H1 (cell line): ENCODE measurements around the gene NAA40. TPM values are rescaled to one million over a fixed set of nuclear protein-coding genes. Genes with fewer than 3 reads are reported as not detected.

Experiments
- HDAC6 ChIP-seq: IDR thresholded peaks from one replicate; pipeline ENCODE4 v1.7.1; 2012; ENCODE audit warnings: low read depth, mild to moderate bottlenecking, inconsistent platforms, low read length, moderate library complexity
- KDM1A ChIP-seq: fragments of 200-600, 300-600 bp; sonication (generic); IDR thresholded peaks from 2 replicates; pipeline ENCODE4 v1.7.1; 2016; ENCODE audit warnings: mild to moderate bottlenecking, low read length, borderline replicate concordance
- RXRA ChIP-seq: IDR thresholded peaks from 2 replicates; pipeline ENCODE4 v1.6.1; 2011; ENCODE audit warnings: low read depth, mild to moderate bottlenecking, low read length, moderate library complexity; ENCODE audit not compliant: insufficient read depth
- TEAD4 ChIP-seq: IDR thresholded peaks from 2 replicates; pipeline ENCODE4 v1.6.1; 2012; ENCODE audit warnings: low read depth, low read length, inconsistent platforms, mixed read lengths
- polyA plus RNA-seq, 7 experiments: library from polyadenylated mRNA; depleted of rRNA in 3 of 7; stranded (reverse) in 5 of 7; unstranded in 2 of 7; fragments of >200 nt in 5 of 7; fragments of 200-250 nt in 2 of 7; gene quantifications; 1 replicate in 5 of 7; 2 replicates in 1 of 7; 4 replicates in 1 of 7; pipeline versions ENCODE4 v1.2.1 to v1.2.3, GENCODE V29; 2011 to 2013; ENCODE audit warnings: missing spikeins in 2 of 7, mixed read lengths in 2 of 7
- total RNA-seq: library from RNA; stranded (reverse); fragmentation: NEBNext Ultra II Directional; extraction: Animal tissue kit (Norgen Biotek cat#: 25700); gene quantifications from 2 replicates; pipeline ENCODE4 v1.2.1, GENCODE V29; 2021
- TF ChIP-seq, protein P1 (sequence below), 3 experiments: IDR thresholded peaks; 1 replicate in 2 of 3; 2 replicates in 1 of 3; pipeline versions ENCODE4 v1.5.1 to v1.6.1; 2011; ENCODE audit warnings: low read length in 3 of 3, mild to moderate bottlenecking in 3 of 3, inconsistent platforms in 2 of 3, low read depth in 1 of 3, moderate library complexity in 1 of 3; ENCODE audit not compliant: insufficient read depth in 1 of 3; ENCODE audit errors: control extremely low read depth in 1 of 3

NAA40 gene
- total and polyA plus RNA-seq, 2 of the 8 experiments (the other 6 are each of a cell fraction or from before 2014, with no cell fraction given), result 20.0 to 31.1 TPM

DNA sequence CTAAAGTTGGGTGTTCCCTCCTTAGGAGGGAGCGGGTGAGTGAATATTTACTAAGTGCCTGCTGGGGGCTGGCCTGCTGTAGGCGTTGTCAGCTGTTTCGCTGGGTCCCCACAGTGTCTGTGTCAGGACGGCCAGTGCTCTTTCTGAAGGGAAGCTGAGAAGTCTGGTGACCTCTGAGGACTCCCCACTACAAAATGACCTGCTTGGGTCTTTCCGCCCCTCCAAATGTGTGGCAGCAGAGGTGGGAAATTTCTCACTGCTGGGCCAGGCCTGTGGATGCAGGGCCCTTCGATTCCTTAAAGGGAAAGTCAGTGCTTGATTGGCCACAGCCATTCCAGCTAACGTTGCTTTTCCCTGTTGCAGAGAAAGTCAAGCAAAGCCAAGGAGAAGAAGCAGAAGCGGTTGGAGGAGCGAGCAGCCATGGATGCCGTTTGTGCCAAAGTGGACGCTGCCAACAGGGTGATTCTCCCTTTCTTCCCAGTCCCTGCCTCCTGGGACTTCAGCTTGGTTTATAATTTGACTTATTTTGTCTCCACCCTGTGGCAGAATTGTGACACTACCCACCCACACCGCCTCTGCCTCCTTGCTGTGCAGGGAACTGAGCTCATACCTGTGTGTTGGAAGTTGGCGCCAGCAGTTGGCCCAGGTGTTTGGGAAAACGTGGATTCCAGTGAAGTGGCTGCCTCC lies 6.8 kb downstream of the NAA40 start (continued):
- TF ChIP-seq, protein P1, sequence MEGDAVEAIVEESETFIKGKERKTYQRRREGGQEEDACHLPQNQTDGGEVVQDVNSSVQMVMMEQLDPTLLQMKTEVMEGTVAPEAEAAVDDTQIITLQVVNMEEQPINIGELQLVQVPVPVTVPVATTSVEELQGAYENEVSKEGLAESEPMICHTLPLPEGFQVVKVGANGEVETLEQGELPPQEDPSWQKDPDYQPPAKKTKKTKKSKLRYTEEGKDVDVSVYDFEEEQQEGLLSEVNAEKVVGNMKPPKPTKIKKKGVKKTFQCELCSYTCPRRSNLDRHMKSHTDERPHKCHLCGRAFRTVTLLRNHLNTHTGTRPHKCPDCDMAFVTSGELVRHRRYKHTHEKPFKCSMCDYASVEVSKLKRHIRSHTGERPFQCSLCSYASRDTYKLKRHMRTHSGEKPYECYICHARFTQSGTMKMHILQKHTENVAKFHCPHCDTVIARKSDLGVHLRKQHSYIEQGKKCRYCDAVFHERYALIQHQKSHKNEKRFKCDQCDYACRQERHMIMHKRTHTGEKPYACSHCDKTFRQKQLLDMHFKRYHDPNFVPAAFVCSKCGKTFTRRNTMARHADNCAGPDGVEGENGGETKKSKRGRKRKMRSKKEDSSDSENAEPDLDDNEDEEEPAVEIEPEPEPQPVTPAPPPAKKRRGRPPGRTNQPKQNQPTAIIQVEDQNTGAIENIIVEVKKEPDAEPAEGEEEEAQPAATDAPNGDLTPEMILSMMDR (IDR thresholded peaks at IDR 0.05; ENCODE audit: control extremely low read depth in 1 of 3, insufficient read depth in 1 of 3, low read depth in 1 of 3, low read length in 3 of 3), result peak; percentile 55 to 72 (median 72)
- TF ChIP-seq KDM1A (no peak), RXRA (no peak), HDAC6 (no peak), TEAD4 (peak; percentile 40; the same call in 1 of the 2 replicates)
